Thoracic aorta (tissue), 2 donors: Measurements from ENCODE around the gene TMC6. TPM values are rescaled to one million over a fixed set of nuclear protein-coding genes. Genes with fewer than 3 reads are reported as not detected.

ENCODE experiments used
- ATAC-seq: fragments of 150-250 bp; one replicate; pipeline ENCODE4 v1.8.0; 2017; ENCODE audit warnings: low read depth; ENCODE audit not compliant: insufficient number of reproducible peaks, low FRiP score
- DNase-seq: peaks from one replicate; pipeline ENCODE4 v3.0.0-alpha.2; 2020; ENCODE audit warnings: low spot score
- H3K27ac ChIP-seq, 2 donors: fragments of 200-600 bp; sonication (generic); 1 replicate in 1 of 2; 2 replicates in 1 of 2; pipeline ENCODE4 v1.5.1; 2016; ENCODE audit warnings: mild to moderate bottlenecking in 2 of 2, moderate library complexity in 2 of 2
- H3K27me3 ChIP-seq: fragments of 200-600 bp; sonication (generic); replicated peaks from 2 replicates; pipeline ENCODE4 v1.6.0; 2016; ENCODE audit warnings: mild to moderate bottlenecking; ENCODE audit not compliant: insufficient read depth
- H3K36me3 ChIP-seq: fragments of 200-600 bp; sonication (generic); one replicate; pipeline ENCODE4 v1.5.1; 2016
- H3K4me1 ChIP-seq, 2 donors: fragments of 200-600 bp; sonication (generic); 1 replicate in 1 of 2; 2 replicates in 1 of 2; pipeline versions ENCODE4 v1.5.1 to v1.6.0; 2016; ENCODE audit warnings: low read depth in 2 of 2, mild to moderate bottlenecking in 1 of 2; ENCODE audit not compliant: control insufficient read depth in 1 of 2
- H3K4me3 ChIP-seq: fragments of 200-600 bp; sonication (generic); 2 replicates; pipeline ENCODE4 v1.5.1; 2016; ENCODE audit warnings: mild to moderate bottlenecking
- H3K9me3 ChIP-seq: fragments of 200-600 bp; sonication (generic); 2 replicates; pipeline ENCODE4 v1.5.1; 2016
- CTCF ChIP-seq: fragments of 200-600 bp; sonication (generic); IDR thresholded peaks from one replicate; pipeline ENCODE4 v1.5.1; 2019; ENCODE audit warnings: antibody characterized with exemption
- total RNA-seq, 2 donors: library from RNA; depleted of rRNA; stranded (reverse); fragments of >200 nt; gene quantifications; one replicate each; pipeline versions ENCODE4 v1.1.0 to v1.2.3, GENCODE V29; 2016

The TMC6 gene
- total RNA-seq, 2 donors from 2014 or later: 22.6 to 44.3 TPM

GRCh38 chr17:78168903-78169793, 40.6 kb upstream of the TMC6 start:
- Histone ChIP-seq H3K4me3 (peak overlapping the region; percentile 82), H3K27ac (peak overlapping the region; percentile 85 to 89), H3K27me3 (no peaks in the 10 kb centered on the region), H3K36me3 (no peaks in the 10 kb centered on the region), H3K9me3 (no peaks in the 10 kb centered on the region), H3K4me1 (peaks cover 18 to 50% of the 10 kb centered on the region in 2 donors)
- TF ChIP-seq CTCF: no peak
- DNase-seq: no peak
- ATAC-seq: no peak

GRCh38 chr17:78168242-78168902, 39.8 kb upstream of the TMC6 start, which contains the start of gene SYNGR2:
SYNGR2 (plus strand) TSS chr17:78168581; CDS start chr17:78168617, 36 bp downstream.
- Histone ChIP-seq H3K27ac (peak within 1 kb of the TSS; percentile 85 to 89), H3K9me3 (no peaks in the 10 kb centered on the region), H3K4me1 (peaks cover 14 to 42% of the 10 kb centered on the region in 2 donors), H3K4me3 (peak within 1 kb of the TSS; percentile 82), H3K36me3 (no peaks in the 10 kb centered on the region), H3K27me3 (no peaks in the 10 kb centered on the region)
- TF ChIP-seq CTCF: no peak
- peak; percentile 45 for ATAC-seq
- DNase-seq: no peak

GRCh38 chr17:78166416-78166815, 37.9 kb upstream of the TMC6 start:
- Histone ChIP-seq H3K4me1 (peaks cover 0 to 23% of the 10 kb centered on the region in 2 donors), H3K36me3 (no peaks in the 10 kb centered on the region), H3K9me3 (no peaks in the 10 kb centered on the region), H3K27ac (no peak overlapping the region), H3K27me3 (no peaks in the 10 kb centered on the region), H3K4me3 (no peak overlapping the region)
- no peak for DNase-seq
- no peak for TF ChIP-seq CTCF
- ATAC-seq: no peak

- H3K27me3 ChIP-seq: no peaks in the 10 kb centered on the region
Observed at GRCh38 chr17:78164748-78165607, 36.4 kb upstream of the TMC6 start.

More at GRCh38 chr17:78164748-78165607, 36.4 kb upstream of the TMC6 start:
- Histone ChIP-seq H3K27ac (no peak overlapping the region), H3K9me3 (no peaks in the 10 kb centered on the region), H3K4me1 (peaks cover 0 to 14% of the 10 kb centered on the region in 2 donors), H3K4me3 (no peak overlapping the region), H3K36me3 (no peaks in the 10 kb centered on the region)
- ATAC-seq (no peak), DNase-seq (no peak)
- no peak for TF ChIP-seq CTCF
